ENCODE data around the gene ZNF385B.

GRCh38 chr2:179677077-179677688, 184.2 kb downstream of the ZNF385B start:
- no peak for TF ChIP-seq CTCF (IDR thresholded peaks at IDR 0.05; ENCODE audit: low read length)
- TF ChIP-seq EZH2 (IDR thresholded peaks at IDR 0.05; ENCODE audit: borderline replicate concordance, low read length), result no peak

All from OCI-LY1 (cell line).